ENCODE measurements around the gene OSTM1.
"Not testable (repeated sequence)": the region's sequence is repeated elsewhere in the genome, so short reads cannot be mapped to it uniquely, and the experiment has no call there.

OSTM1 gene

DNA sequence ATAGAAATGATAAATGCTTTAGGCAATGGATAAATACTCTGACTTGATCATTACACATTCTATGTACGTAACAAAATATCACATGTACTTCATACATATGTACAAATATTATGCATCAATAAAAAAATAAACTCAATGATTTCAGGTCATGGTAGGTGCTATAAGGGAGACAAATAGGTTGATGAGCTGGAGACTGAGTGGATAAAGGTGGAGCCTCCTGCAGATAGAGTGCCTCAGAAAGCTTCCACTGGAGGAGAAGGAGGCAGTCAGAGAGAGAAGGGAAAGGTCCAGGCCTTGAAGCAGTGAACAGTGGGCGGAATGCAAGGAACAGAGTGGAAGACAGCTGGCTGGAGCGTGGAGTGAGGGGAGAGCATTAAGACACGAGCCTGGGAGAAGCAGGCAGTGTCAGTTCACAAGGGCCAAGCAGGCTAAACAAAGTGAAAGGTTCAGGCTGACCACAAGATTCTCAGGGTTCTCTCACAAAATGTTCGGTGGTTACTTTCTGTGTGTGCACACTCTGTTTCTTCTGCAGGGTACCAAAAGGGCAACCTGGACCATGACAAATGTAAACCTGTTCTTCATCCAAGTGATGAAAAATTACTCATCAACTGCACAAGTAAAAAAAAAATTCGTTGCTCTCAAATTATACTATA lies 60.6 kb downstream of the OSTM1 start:
- no peak for DNase-seq

DNA sequence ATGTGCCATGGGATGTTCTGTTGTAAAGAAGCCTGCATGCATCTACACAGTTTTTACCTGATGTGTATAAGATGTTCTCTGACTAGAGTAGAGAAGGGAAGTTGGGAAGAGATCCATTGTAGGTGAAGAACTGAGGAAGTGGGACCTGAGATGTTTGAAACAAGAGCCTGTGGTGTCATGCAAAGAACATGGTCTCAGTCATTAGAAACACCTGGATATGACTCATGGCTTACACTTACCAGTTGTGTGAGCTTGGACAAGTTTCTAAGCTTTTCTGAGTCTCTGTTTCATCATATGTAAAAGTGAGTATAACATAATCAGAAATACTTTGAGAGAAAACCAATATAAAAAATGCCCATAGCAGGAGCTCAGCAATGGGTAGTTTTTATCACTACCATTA lies 64.6 kb downstream of the OSTM1 start:
- DNase-seq, result no peak

DNA sequence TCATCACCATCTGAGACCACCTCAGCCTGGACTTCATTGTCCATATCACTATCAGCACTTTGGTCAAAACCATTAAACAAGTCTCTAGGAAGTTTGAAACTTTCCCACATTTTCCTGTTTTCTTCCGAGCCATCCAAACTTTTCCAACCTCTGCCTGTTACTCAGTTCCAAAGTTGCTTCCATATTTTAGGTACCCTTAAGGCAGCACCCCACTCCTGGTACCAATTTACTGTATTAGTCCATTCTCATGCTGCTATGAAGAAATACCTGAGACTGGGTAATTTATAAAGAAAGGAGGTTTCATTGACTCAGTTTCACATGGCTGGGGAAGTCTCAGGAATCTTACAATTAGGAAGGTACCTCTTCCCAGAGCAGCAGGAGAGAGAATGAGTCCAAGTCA lies 65.3 kb downstream of the OSTM1 start:
- DNase-seq, result not testable (repeated sequence)

DNA sequence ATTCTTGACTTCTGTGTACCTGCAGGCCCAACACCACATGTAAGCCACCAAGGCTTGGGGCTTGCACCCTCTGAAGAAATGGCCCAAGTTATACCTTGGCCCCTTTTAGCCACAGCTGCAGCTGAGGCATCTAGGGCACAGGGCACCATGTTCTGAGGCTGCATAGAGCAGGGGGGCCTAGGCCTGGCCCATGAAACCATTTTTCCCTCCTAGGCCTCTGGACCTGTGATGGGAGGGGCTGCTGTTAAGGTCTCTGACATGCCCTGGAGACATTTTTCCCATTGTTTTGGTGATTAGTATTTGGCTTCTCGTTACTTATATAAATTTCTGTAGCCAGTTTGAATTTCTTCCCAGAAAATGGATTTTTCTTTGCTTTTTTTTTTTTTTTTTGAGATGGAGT lies 66.2 kb downstream of the OSTM1 start:
- DNase-seq, result no peak

DNA sequence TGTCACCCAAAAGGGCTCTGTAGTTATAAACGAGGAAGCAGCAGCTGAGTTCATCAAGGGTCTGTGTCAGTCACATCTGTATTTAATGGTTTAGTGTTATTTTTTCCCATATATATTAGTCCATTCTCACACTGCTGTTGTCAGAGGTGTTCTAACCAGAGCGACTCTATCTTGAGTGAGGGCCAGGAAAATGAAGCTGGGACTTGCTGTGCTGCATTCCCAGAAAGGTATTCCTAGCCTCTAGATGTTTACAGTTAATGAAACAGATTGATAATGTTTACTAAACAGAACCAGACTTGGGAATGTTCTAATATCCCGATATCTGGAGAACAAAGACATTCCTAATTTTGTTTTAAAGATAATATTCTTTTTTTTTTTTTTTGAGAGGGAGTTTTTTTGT lies 68.6 kb downstream of the OSTM1 start:
- DNase-seq, result no peak

DNA sequence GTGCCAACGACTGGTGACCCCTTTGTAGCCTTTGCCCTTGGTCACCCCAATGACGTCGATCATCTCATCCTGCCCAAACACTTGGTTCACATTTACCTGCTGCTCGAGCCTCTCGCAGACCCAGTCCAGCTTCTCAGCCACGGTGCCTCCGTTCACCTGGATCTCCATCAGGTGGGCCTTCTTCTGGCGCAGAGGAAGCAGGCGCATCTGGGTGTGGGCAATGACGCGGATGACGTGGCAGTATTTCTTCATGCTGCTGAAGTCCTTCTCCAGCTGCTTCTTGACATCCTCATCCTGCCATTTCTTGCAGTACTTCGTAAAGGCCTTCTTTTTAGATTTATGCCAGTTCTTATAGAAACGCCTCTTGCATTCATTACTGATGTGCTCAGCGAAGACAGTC lies 69.7 kb downstream of the OSTM1 start:
- DNase-seq, result no peak

DNA sequence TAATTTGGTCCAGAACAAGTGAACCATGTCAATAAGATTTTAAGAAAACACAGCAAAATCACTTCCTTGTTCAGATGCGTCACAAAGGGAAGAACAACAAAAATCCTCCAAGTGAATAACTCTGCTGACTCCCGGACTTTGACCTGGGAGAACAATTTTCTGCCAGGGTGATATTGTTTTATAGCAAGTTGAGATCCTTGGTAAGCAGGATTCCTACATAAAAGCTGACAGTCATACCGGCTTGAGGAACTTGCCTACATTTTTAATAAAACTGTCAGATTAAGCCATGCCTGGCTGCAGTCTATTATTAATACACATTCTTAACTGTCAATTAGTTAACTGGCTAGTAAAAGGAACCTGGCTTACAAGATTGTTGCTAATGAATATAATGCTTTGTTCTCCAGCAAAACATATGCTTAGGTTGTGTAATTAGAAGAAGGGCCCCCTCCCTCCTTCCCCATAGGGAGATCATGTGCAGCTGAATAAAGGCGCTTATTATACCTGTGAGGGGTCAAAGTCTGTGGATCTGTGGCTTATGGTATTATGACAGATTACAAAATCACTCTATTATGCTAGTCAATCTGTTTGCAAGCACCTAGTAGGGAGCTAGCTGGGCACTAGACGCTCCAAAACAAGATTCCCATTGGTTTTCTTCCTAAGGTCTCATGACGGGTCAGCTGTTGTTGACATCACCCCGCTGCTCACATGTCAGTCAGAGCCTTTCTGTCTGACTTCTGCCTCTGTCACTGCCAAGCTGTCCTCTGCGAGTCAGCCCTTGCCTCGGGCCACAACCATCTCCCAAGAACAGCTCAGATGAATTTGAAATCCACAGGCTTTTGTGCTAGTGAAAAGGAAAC lies 71.9 kb downstream of the OSTM1 start:
- DNase-seq, result no peak

DNA sequence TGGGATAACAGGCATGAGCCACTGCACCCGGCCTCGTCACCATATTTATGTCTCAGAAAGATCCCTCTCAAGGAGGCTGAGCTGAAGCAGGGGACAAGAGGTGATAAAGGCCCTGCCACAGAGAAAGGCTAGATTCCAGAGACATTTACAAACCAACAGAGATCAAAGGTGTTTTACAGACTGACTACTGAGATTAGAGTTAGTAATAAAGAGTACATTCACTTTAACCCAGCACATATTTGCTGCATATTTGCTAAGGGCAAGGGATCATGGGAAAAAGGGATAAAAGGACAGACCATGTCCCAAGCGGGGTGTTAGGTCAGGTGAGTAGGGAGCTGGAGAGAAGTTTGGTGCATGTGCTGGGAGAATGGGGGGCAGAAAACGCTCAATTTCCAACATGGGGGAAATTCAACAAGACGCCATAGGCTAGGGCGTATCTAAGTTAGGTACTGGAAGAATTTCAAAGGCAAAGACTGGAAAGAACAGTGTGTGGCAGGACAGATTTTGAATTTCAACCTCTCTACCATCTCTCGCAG lies 72.8 kb downstream of the OSTM1 start:
- DNase-seq, result no peak

DNA sequence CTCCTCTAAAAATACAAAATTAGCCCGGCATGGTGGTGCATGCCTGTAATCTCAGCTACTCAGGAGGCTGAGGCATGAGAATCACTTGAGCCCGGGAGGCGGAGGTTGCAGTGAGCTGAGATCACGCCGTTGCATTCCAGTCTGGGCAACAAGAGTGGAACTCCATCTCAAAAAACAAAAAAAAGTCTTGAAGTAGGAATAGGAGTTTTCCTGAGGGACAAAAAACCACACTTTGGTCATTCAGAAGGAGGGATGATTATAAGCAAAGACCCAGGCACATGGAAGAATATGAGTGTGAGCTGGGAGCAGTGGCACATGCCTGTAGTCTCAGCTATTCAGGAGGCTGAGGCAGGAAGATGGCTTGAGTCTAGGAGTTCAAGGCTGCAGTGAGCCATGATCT lies 74.3 kb downstream of the OSTM1 start:
- not testable (repeated sequence) for DNase-seq

DNA sequence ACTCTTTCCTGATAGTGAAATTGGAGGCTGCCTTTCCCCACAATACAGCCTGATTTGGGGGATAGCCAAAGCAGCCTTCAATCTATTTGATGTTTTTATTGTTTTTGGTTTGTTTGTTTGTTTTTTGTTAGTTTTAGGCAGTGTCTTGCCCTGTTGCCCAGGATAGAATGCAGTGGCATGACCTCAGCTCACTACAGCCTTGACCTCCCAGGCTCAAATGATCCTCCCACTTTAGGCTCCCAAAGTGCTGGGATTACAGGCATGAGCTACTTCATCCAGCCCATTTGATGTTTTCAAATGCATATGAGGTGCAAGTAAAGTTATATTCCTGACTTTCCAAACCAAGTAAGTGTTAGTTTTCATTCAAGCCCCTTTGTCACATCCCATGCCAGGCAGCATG lies 75.2 kb downstream of the OSTM1 start:
- no peak for DNase-seq

DNA sequence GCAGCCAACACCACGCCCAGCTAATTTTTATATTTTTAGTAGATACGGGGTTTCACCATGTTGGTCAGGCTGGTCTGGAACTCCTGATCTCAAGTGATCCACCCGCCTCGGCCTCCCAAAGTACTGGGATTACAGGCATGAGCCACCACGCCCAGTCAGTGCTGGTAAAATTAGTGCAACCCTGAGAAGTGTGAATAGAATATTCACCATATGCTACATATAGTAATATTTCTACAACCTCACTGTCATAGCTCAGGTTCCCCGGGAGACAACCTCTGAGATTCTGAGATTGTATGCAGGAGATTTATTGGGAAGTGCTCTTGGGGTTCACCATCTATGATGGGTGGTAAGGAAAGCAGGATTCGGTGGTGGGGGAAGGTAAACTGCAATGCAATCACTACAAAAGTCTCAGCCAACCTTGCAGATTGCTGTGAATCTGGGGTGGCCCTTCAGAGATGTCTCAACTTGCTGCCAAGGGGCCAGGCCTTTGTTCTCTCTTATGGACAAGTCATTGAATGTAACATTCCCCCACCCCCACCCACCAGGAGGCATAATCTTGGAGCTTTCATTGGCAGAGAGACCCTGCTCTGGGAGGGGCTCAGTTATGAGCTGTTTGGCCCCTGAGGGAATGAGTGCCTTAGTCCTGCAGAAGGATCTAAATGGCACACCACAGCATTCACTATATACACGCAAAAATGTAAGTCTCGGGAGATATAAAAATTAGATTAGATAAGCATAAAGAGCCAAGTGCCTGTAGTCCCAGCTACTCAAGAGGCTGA lies 82.6 kb downstream of the OSTM1 start:
- no peak for DNase-seq
